CD8-positive, alpha-beta memory T cell (primary cell): ENCODE data around the gene CUX1. TPM values are rescaled to one million over a fixed set of nuclear protein-coding genes. Genes with fewer than 3 reads are reported as not detected.

ENCODE experiments used
- CTCF ChIA-PET: fragments of 350-600 bp; sonication (Branson Sonifier 250); formaldehyde crosslinking; loops from one replicate; lab custom pipeline; 2021; ENCODE audit warnings: antibody characterized with exemption; lab: Charles Lee
- POLR2A ChIA-PET: fragments of 350-600 bp; sonication (Branson Sonifier 250); formaldehyde crosslinking; loops from one replicate; lab custom pipeline; 2021; ENCODE audit warnings: antibody characterized with exemption; lab: Charles Lee
- DNase-seq, 5 donors: peaks; one replicate each; pipeline versions ENCODE4 v3.0.0 to v3.0.0-alpha.2; 2020 to 2022; ENCODE audit warnings: mixed read lengths in 1 of 5
- H3K27ac ChIP-seq: one replicate; pipeline ENCODE4 v1.7.0; 2013; ENCODE audit warnings: low read depth, mild to moderate bottlenecking, low read length, moderate library complexity
- H3K27me3 ChIP-seq: 2 replicates; pipeline ENCODE4 v1.7.0; 2013; ENCODE audit warnings: low read length, mild to moderate bottlenecking; ENCODE audit not compliant: insufficient read depth, poor library complexity, severe bottlenecking
- H3K36me3 ChIP-seq: 2 replicates; pipeline ENCODE4 v1.7.0; 2013; ENCODE audit warnings: mild to moderate bottlenecking, low read length, moderate library complexity; ENCODE audit not compliant: insufficient read depth
- H3K4me1 ChIP-seq: 2 replicates; pipeline ENCODE4 v1.7.0; 2013; ENCODE audit warnings: mild to moderate bottlenecking, low read length, moderate library complexity; ENCODE audit not compliant: insufficient read depth
- H3K4me3 ChIP-seq: 2 replicates; pipeline ENCODE4 v1.7.0; 2013; ENCODE audit warnings: mild to moderate bottlenecking, low read length
- H3K9me3 ChIP-seq: 2 replicates; pipeline ENCODE4 v1.7.0; 2013; ENCODE audit warnings: mild to moderate bottlenecking, low read length
- H3K27ac Mint-ChIP-seq, 8 donors: one replicate each; pipeline ENCODE4 v1.8.0; 2020 to 2021; ENCODE audit warnings: mixed read lengths in 8 of 8, mild to moderate bottlenecking in 6 of 8, inconsistent platforms in 3 of 8, moderate library complexity in 3 of 8
- H3K27me3 Mint-ChIP-seq, 2 donors: one replicate each; pipeline ENCODE4 v1.8.0; 2020 to 2021; ENCODE audit warnings: mixed read lengths in 2 of 2, mild to moderate bottlenecking in 1 of 2, moderate library complexity in 1 of 2
- H3K36me3 Mint-ChIP-seq, 3 donors: one replicate each; pipeline ENCODE4 v1.8.0; 2020 to 2021; ENCODE audit warnings: mixed read lengths in 3 of 3, inconsistent platforms in 1 of 3, mild to moderate bottlenecking in 1 of 3
- H3K4me1 Mint-ChIP-seq, 3 donors: one replicate each; pipeline ENCODE4 v1.8.0; 2020 to 2021; ENCODE audit warnings: mixed read lengths in 3 of 3, inconsistent platforms in 1 of 3, mild to moderate bottlenecking in 1 of 3
- H3K4me3 Mint-ChIP-seq, 7 donors: one replicate each; pipeline ENCODE4 v1.8.0; 2020 to 2021; ENCODE audit warnings: mixed read lengths in 7 of 7, mild to moderate bottlenecking in 6 of 7, moderate library complexity in 4 of 7, inconsistent platforms in 2 of 7
- H3K9me3 Mint-ChIP-seq, 5 donors: one replicate each; pipeline ENCODE4 v1.8.0; 2020 to 2022; ENCODE audit warnings: mixed read lengths in 5 of 5, mild to moderate bottlenecking in 3 of 5, moderate library complexity in 2 of 5, inconsistent platforms in 1 of 5
- polyA plus RNA-seq: library from polyadenylated mRNA; unstranded; fragments of 300-500 nt; fragmentation: Illumina TruSeq; gene quantifications from one replicate; pipeline ENCODE4 v1.2.3, GENCODE V29; 2021
- total RNA-seq, 2 experiments: library from RNA; stranded (reverse); gene quantifications; one replicate each; pipeline ENCODE4 v1.2.3, GENCODE V29; 2021

Gene CUX1
- total and polyA plus RNA-seq, 3 experiments from 2014 or later: 23.2 to 26.4 (median 23.6) TPM

GRCh38 chr7:102059524-102059923 is 242.1 kb downstream of the CUX1 start:
- no peak overlapping the region for H3K4me3 ChIP-seq

GRCh38 chr7:102061354-102061945 is 244.0 kb downstream of the CUX1 start:
- Mint-ChIP-seq H3K36me3 (peaks cover 0 to 5% (median 3%) of the 10 kb centered on the region in 3 donors), H3K27ac (no peak overlapping the region), H3K4me3 (no peak overlapping the region), H3K9me3 (no peaks in the 10 kb centered on the region), H3K27me3 (no peaks in the 10 kb centered on the region), H3K4me1 (peaks cover 0 to 7% (median 6%) of the 10 kb centered on the region in 3 donors)
- no peaks in the 10 kb centered on the region for H3K4me1 ChIP-seq
- H3K4me3 ChIP-seq: no peak overlapping the region
- ChIA-PET POLR2A (no interaction called here), CTCF (no interaction called here)
- DNase-seq: peak in 1 of 5 donors; percentile 15
- H3K27ac ChIP-seq: no peak overlapping the region
- no peaks in the 10 kb centered on the region for H3K9me3 ChIP-seq
- no peaks in the 10 kb centered on the region for H3K36me3 ChIP-seq
- no peaks in the 10 kb centered on the region for H3K27me3 ChIP-seq

More at GRCh38 chr7:102059524-102059923, 242.1 kb downstream of the CUX1 start:
- Mint-ChIP-seq H3K4me1 (peaks cover 10 to 13% (median 12%) of the 10 kb centered on the region in 3 donors), H3K9me3 (peaks cover 0 to 4% (median under 1%) of the 10 kb centered on the region in 5 donors), H3K27ac (no peak overlapping the region), H3K27me3 (no peaks in the 10 kb centered on the region), H3K4me3 (no peak overlapping the region), H3K36me3 (peaks cover 3 to 17% (median 5%) of the 10 kb centered on the region in 3 donors)
- Histone ChIP-seq H3K27me3 (no peaks in the 10 kb centered on the region), H3K36me3 (no peaks in the 10 kb centered on the region), H3K4me1 (no peaks in the 10 kb centered on the region), H3K9me3 (no peaks in the 10 kb centered on the region), H3K27ac (no peak overlapping the region)
- POLR2A ChIA-PET: no interaction called here
- CTCF ChIA-PET: no interaction called here
- no peak for DNase-seq

- ChIA-PET CTCF (no interaction called here), POLR2A (no interaction called here)
- no peak overlapping the region for H3K27ac Mint-ChIP-seq
- no peak overlapping the region for H3K27ac ChIP-seq
- DNase-seq: peak in 1 of 5 donors; percentile 46
- no peaks in the 10 kb centered on the region for H3K4me1 ChIP-seq
- no peaks in the 10 kb centered on the region for H3K36me3 ChIP-seq
- no peaks in the 10 kb centered on the region for H3K9me3 Mint-ChIP-seq
- no peaks in the 10 kb centered on the region for H3K27me3 ChIP-seq
- no peaks in the 10 kb centered on the region for H3K27me3 Mint-ChIP-seq
- peaks cover 0 to 7% (median 6%) of the 10 kb centered on the region in 3 donors for H3K4me1 Mint-ChIP-seq
- peaks cover 0 to 9% (median 6%) of the 10 kb centered on the region in 3 donors for H3K36me3 Mint-ChIP-seq
- no peaks in the 10 kb centered on the region for H3K9me3 ChIP-seq
- H3K4me3 Mint-ChIP-seq: no peak overlapping the region
- no peak overlapping the region for H3K4me3 ChIP-seq
Observed at GRCh38 chr7:102061981-102062390, 244.6 kb downstream of the CUX1 start.

GRCh38 chr7:102063690-102064180 is 246.3 kb downstream of the CUX1 start:
- H3K4me3 ChIP-seq: no peak overlapping the region
- no peaks in the 10 kb centered on the region for H3K36me3 ChIP-seq
- H3K27ac ChIP-seq: no peak overlapping the region
- CTCF ChIA-PET: no interaction called here
- Mint-ChIP-seq H3K9me3 (no peaks in the 10 kb centered on the region), H3K4me1 (peaks cover 0 to 7% (median 6%) of the 10 kb centered on the region in 3 donors), H3K27ac (peak overlapping the region in 2 of 8 donors; percentile 23 to 32), H3K27me3 (no peaks in the 10 kb centered on the region), H3K4me3 (no peak overlapping the region), H3K36me3 (peaks cover 3 to 14% (median 5%) of the 10 kb centered on the region in 3 donors)
- no peaks in the 10 kb centered on the region for H3K9me3 ChIP-seq
- POLR2A ChIA-PET: no interaction called here
- no peaks in the 10 kb centered on the region for H3K27me3 ChIP-seq
- H3K4me1 ChIP-seq: no peaks in the 10 kb centered on the region
- no peak for DNase-seq

- Mint-ChIP-seq H3K27ac (peak overlapping the region in 3 of 8 donors; percentile 31 to 51 (median 32)), H3K4me1 (peaks cover 0 to 6% (median 6%) of the 10 kb centered on the region in 3 donors), H3K27me3 (no peaks in the 10 kb centered on the region), H3K4me3 (peak overlapping the region in 1 of 7 donors; percentile 40), H3K36me3 (peaks cover 9 to 20% (median 11%) of the 10 kb centered on the region in 3 donors), H3K9me3 (peaks cover 0 to 2% (median 0%) of the 10 kb centered on the region in 5 donors)
- H3K9me3 ChIP-seq: no peaks in the 10 kb centered on the region
- ChIA-PET POLR2A (no interaction called here), CTCF (no interaction called here)
- no peak for DNase-seq
- H3K4me1 ChIP-seq: no peaks in the 10 kb centered on the region
- H3K27me3 ChIP-seq: no peaks in the 10 kb centered on the region
- H3K27ac ChIP-seq: no peak overlapping the region
- no peak overlapping the region for H3K4me3 ChIP-seq
- H3K36me3 ChIP-seq: no peaks in the 10 kb centered on the region
Observed at GRCh38 chr7:102064361-102065025, 247.1 kb downstream of the CUX1 start.

GRCh38 chr7:102065226-102065625 is 247.8 kb downstream of the CUX1 start:
- no peak overlapping the region for H3K27ac Mint-ChIP-seq
- H3K27me3 Mint-ChIP-seq: no peaks in the 10 kb centered on the region
- H3K4me1 Mint-ChIP-seq: peaks cover 0 to 6% (median 4%) of the 10 kb centered on the region in 3 donors
- H3K27me3 ChIP-seq: no peaks in the 10 kb centered on the region
- peaks cover 0 to 3% (median 0%) of the 10 kb centered on the region in 5 donors for H3K9me3 Mint-ChIP-seq
- H3K4me3 Mint-ChIP-seq: no peak overlapping the region
- ChIA-PET POLR2A (no interaction called here), CTCF (no interaction called here)
- peaks cover 13 to 25% (median 17%) of the 10 kb centered on the region in 3 donors for H3K36me3 Mint-ChIP-seq
- no peaks in the 10 kb centered on the region for H3K9me3 ChIP-seq
- H3K4me1 ChIP-seq: no peaks in the 10 kb centered on the region
- no peak overlapping the region for H3K4me3 ChIP-seq
- H3K36me3 ChIP-seq: no peaks in the 10 kb centered on the region
- H3K27ac ChIP-seq: no peak overlapping the region
- no peak for DNase-seq

GRCh38 chr7:102066476-102066875 is 249.1 kb downstream of the CUX1 start:
- peaks cover 0 to 3% (median 0%) of the 10 kb centered on the region in 5 donors for H3K9me3 Mint-ChIP-seq
- peaks cover 19 to 36% (median 27%) of the 10 kb centered on the region in 3 donors for H3K36me3 Mint-ChIP-seq
- Histone ChIP-seq H3K27ac (no peak overlapping the region), H3K4me3 (no peak overlapping the region), H3K27me3 (no peaks in the 10 kb centered on the region), H3K4me1 (no peaks in the 10 kb centered on the region), H3K9me3 (peaks cover 4% of the 10 kb centered on the region), H3K36me3 (no peaks in the 10 kb centered on the region)
- DNase-seq: peak in 1 of 5 donors; percentile 40
- no peak overlapping the region for H3K4me3 Mint-ChIP-seq
- peaks cover 0 to 6% (median 4%) of the 10 kb centered on the region in 3 donors for H3K4me1 Mint-ChIP-seq
- ChIA-PET POLR2A (no interaction called here), CTCF (no interaction called here)
- H3K27me3 Mint-ChIP-seq: no peaks in the 10 kb centered on the region
- no peak overlapping the region for H3K27ac Mint-ChIP-seq

- Histone ChIP-seq H3K4me3 (no peak overlapping the region), H3K36me3 (no peaks in the 10 kb centered on the region), H3K4me1 (no peaks in the 10 kb centered on the region), H3K27ac (no peak overlapping the region), H3K9me3 (peaks cover 8% of the 10 kb centered on the region), H3K27me3 (no peaks in the 10 kb centered on the region)
- CTCF ChIA-PET: no interaction called here
- Mint-ChIP-seq H3K4me1 (peaks cover 0 to 4% (median 3%) of the 10 kb centered on the region in 3 donors), H3K27me3 (no peaks in the 10 kb centered on the region), H3K9me3 (peaks cover 0 to 4% (median 3%) of the 10 kb centered on the region in 5 donors), H3K4me3 (no peak overlapping the region), H3K27ac (peak overlapping the region in 1 of 8 donors; percentile 82), H3K36me3 (peaks cover 35 to 54% (median 45%) of the 10 kb centered on the region in 3 donors)
- no peak for DNase-seq
- POLR2A ChIA-PET: no interaction called here
Observed at GRCh38 chr7:102068846-102069245, 251.4 kb downstream of the CUX1 start.
